IMR-90 (cell line): Measurements from ENCODE around the gene CHRM4. TPM values are rescaled to one million over a fixed set of nuclear protein-coding genes. Genes with fewer than 3 reads are reported as not detected.

ENCODE experiments used
- ATAC-seq: fragments of 200-7000 bp; cut with Tn5 transposase; 2 replicates; pipeline ENCODE4 v1.9.1; 2020; ENCODE audit warnings: low read depth, mild to moderate bottlenecking, moderate library complexity
- BruUV-seq: library from RNA; stranded (reverse); fragments of 400-500 nt; replicated peaks from 2 replicates; lab custom pipeline; 2021; lab: Mats Ljungman, UMichigan
- CTCF ChIA-PET: fragments of 300-600 bp; formaldehyde crosslinking; extraction: SDS; loops from one replicate; lab custom pipeline; 2021; ENCODE audit warnings: antibody characterized with exemption; lab: Yijun Ruan, JAX
- POLR2A ChIA-PET: fragments of 300-600 bp; sonication (Branson Sonifier 250); formaldehyde crosslinking; loops from one replicate; lab custom pipeline; 2022; ENCODE audit warnings: antibody characterized with exemption; ENCODE audit not compliant: unreplicated experiment; lab: Charles Lee
- DNase-seq: peaks from one replicate; pipeline ENCODE4 v3.0.0; 2013
- H2AFZ ChIP-seq: replicated peaks from 2 replicates; pipeline ENCODE3; 2013; ENCODE audit warnings: low read length, mild to moderate bottlenecking; ENCODE audit not compliant: poor library complexity
- H2AK5ac ChIP-seq: 2 replicates; pipeline ENCODE4 v1.6.1; 2013; ENCODE audit warnings: low read depth, low read length, inconsistent platforms
- H2AK9ac ChIP-seq: replicated peaks from 2 replicates; pipeline ENCODE3; 2013; ENCODE audit warnings: mild to moderate bottlenecking, low read depth, low read length, moderate library complexity; ENCODE audit not compliant: poor library complexity
- H2BK120ac ChIP-seq: 2 replicates; pipeline ENCODE4 v1.6.1; 2013; ENCODE audit warnings: low read depth, low read length, inconsistent platforms
- H2BK15ac ChIP-seq: 3 replicates; pipeline ENCODE4 v1.6.1; 2013; ENCODE audit warnings: low read depth, low read length, inconsistent platforms
- H2BK20ac ChIP-seq: 2 replicates; pipeline ENCODE4 v1.6.1; 2013; ENCODE audit warnings: low read depth, mild to moderate bottlenecking, inconsistent platforms, low read length, moderate library complexity
- H2BK5ac ChIP-seq: 2 replicates; pipeline ENCODE4 v1.6.1; 2013; ENCODE audit warnings: mild to moderate bottlenecking, low read depth, low read length, inconsistent platforms; ENCODE audit not compliant: poor library complexity, severe bottlenecking
- H3K14ac ChIP-seq: replicated peaks from 2 replicates; pipeline ENCODE4 v1.6.1; 2013; ENCODE audit warnings: low read depth, low read length, inconsistent platforms
- H3K18ac ChIP-seq: 2 replicates; pipeline ENCODE4 v1.6.1; 2013; ENCODE audit warnings: low read depth, low read length, control low read depth
- H3K23ac ChIP-seq: 2 replicates; pipeline ENCODE4 v1.6.1; 2013; ENCODE audit warnings: low read depth, low read length, inconsistent platforms
- H3K27ac ChIP-seq: 2 replicates; pipeline ENCODE4 v1.5.1; 2013; ENCODE audit warnings: mild to moderate bottlenecking, control low read depth, low read length; ENCODE audit not compliant: insufficient read depth
- H3K27me3 ChIP-seq: 2 replicates; pipeline ENCODE4 v1.6.1; 2013; ENCODE audit warnings: low read length; ENCODE audit not compliant: control insufficient read depth, insufficient read depth
- H3K36me3 ChIP-seq: 2 replicates; pipeline ENCODE4 v1.6.1; 2013; ENCODE audit warnings: low read length, mixed read lengths; ENCODE audit not compliant: control insufficient read depth, insufficient read depth
- H3K4ac ChIP-seq: 2 replicates; pipeline ENCODE4 v1.6.1; 2013; ENCODE audit warnings: low read depth, low read length, inconsistent platforms
- H3K4me1 ChIP-seq: 2 replicates; pipeline ENCODE4 v1.6.1; 2013; ENCODE audit warnings: low read length, mixed read lengths; ENCODE audit not compliant: control insufficient read depth, insufficient read depth
- H3K4me2 ChIP-seq: 2 replicates; pipeline ENCODE4 v1.6.1; 2013; ENCODE audit warnings: low read depth, mild to moderate bottlenecking, control low read depth, low read length, moderate library complexity
- H3K4me3 ChIP-seq: 2 replicates; pipeline ENCODE4 v1.5.1; 2013; ENCODE audit warnings: low read depth, mild to moderate bottlenecking, control low read depth, low read length, moderate library complexity; ENCODE audit not compliant: insufficient read depth
- H3K56ac ChIP-seq: 2 replicates; pipeline ENCODE4 v1.6.1; 2013; ENCODE audit warnings: low read length, inconsistent platforms; ENCODE audit not compliant: insufficient read depth; ENCODE audit errors: extremely low read depth
- H3K79me1 ChIP-seq, 2 experiments: 2 replicates each; pipeline ENCODE4 v1.6.1; 2013; ENCODE audit warnings: low read length in 2 of 2, inconsistent platforms in 1 of 2, low read depth in 1 of 2
- H3K9ac ChIP-seq: 2 replicates; pipeline ENCODE4 v1.6.1; 2013; ENCODE audit warnings: low read depth, low read length, control low read depth
- H3K9me1 ChIP-seq: 2 replicates; pipeline ENCODE4 v1.6.1; 2013; ENCODE audit warnings: low read length, inconsistent platforms; ENCODE audit not compliant: insufficient read depth
- H3K9me3 ChIP-seq: 2 replicates; pipeline ENCODE4 v1.6.1; 2013; ENCODE audit warnings: low read length; ENCODE audit not compliant: control insufficient read depth, insufficient read depth
- H4K20me1 ChIP-seq: 2 replicates; pipeline ENCODE4 v1.6.1; 2013; ENCODE audit warnings: low read length, inconsistent platforms; ENCODE audit not compliant: insufficient read depth
- H4K5ac ChIP-seq: 2 replicates; pipeline ENCODE4 v1.6.1; 2013; ENCODE audit warnings: mild to moderate bottlenecking, low read depth, low read length, control low read depth
- H4K8ac ChIP-seq, 2 experiments: 2 replicates each; pipeline ENCODE4 v1.6.1; 2013; ENCODE audit warnings: low read depth in 2 of 2, low read length in 2 of 2, control low read depth in 1 of 2, inconsistent platforms in 1 of 2
- H4K91ac ChIP-seq: 2 replicates; pipeline ENCODE4 v1.6.1; 2013; ENCODE audit warnings: low read depth, low read length, inconsistent platforms; ENCODE audit not compliant: insufficient read depth
- BHLHE40 ChIP-seq: fragments of 150-350 bp; IDR thresholded peaks from 2 replicates; pipeline ENCODE4 v1.6.1; 2016; ENCODE audit warnings: mild to moderate bottlenecking, low read depth, low read length
- CEBPB ChIP-seq: IDR thresholded peaks from 2 replicates; pipeline ENCODE4 v1.6.1; 2012; ENCODE audit warnings: low read depth, low read length, improper control_type of control experiment
- CHD1 ChIP-seq: IDR thresholded peaks from 2 replicates; pipeline ENCODE4 v1.6.1; 2012; ENCODE audit warnings: low read depth, low read length, improper control_type of control experiment
- CTCF ChIP-seq: conservative IDR thresholded peaks from 2 replicates; pipeline ENCODE4 v1.5.1; 2012; ENCODE audit warnings: mild to moderate bottlenecking, low read depth, low read length, improper control_type of control experiment
- ELK1 ChIP-seq: fragments of 150-350 bp; IDR thresholded peaks from 2 replicates; pipeline ENCODE4 v1.6.1; 2016; ENCODE audit warnings: low read depth, mild to moderate bottlenecking, low read length, moderate library complexity, borderline replicate concordance
- MAFK ChIP-seq: IDR thresholded peaks from 2 replicates; pipeline ENCODE4 v1.6.1; 2012; ENCODE audit warnings: low read depth, low read length, improper control_type of control experiment
- MAZ ChIP-seq: IDR thresholded peaks from 2 replicates; pipeline ENCODE4 v1.6.1; 2012; ENCODE audit warnings: low read depth, mild to moderate bottlenecking, low read length, improper control_type of control experiment, moderate library complexity, borderline replicate concordance
- MXI1 ChIP-seq: IDR thresholded peaks from 2 replicates; pipeline ENCODE4 v1.6.1; 2012; ENCODE audit warnings: low read depth, mild to moderate bottlenecking, low read length, moderate library complexity, borderline replicate concordance
- NFE2L2 ChIP-seq: fragments of 150-350 bp; IDR thresholded peaks from 2 replicates; pipeline ENCODE4 v1.6.1; 2016; ENCODE audit warnings: low read depth, mild to moderate bottlenecking, low read length
- POLR2A ChIP-seq: IDR thresholded peaks from 2 replicates; pipeline ENCODE4 v1.6.1; 2012; ENCODE audit warnings: mild to moderate bottlenecking, low read depth, low read length
- RAD21 ChIP-seq: IDR thresholded peaks from 2 replicates; pipeline ENCODE4 v1.6.1; 2012; ENCODE audit warnings: low read length, improper control_type of control experiment
- RCOR1 ChIP-seq: IDR thresholded peaks from 2 replicates; pipeline ENCODE4 v1.6.1; 2012; ENCODE audit warnings: mild to moderate bottlenecking, low read length, improper control_type of control experiment; ENCODE audit not compliant: insufficient replicate concordance
- RFX5 ChIP-seq: IDR thresholded peaks from 2 replicates; pipeline ENCODE4 v1.8.0; 2012; ENCODE audit warnings: low read depth, mild to moderate bottlenecking, low read length, moderate library complexity
- SMC3 ChIP-seq: fragments of 150-350 bp; IDR thresholded peaks from 2 replicates; pipeline ENCODE4 v1.6.1; 2016; ENCODE audit warnings: low read depth, mild to moderate bottlenecking, antibody characterized with exemption, low read length, moderate library complexity
- USF2 ChIP-seq: fragments of 150-350 bp; IDR thresholded peaks from 2 replicates; pipeline ENCODE4 v1.6.1; 2017; ENCODE audit warnings: mild to moderate bottlenecking, antibody characterized with exemption, low read length, low read depth
- WGBS, 2 experiments: methylation state at CpG; one replicate each; pipeline versions ENCODE4 v1.1.5 to v1.1.7; 2013; ENCODE audit warnings: missing lambda C conversion rate in 2 of 2; ENCODE audit not compliant: insufficient read length in 1 of 2; ENCODE audit errors: extremely low coverage in 2 of 2; 5-methylcytosine and 5-hydroxymethylcytosine counted together
- dilution Hi-C: fragments of 300-500 bp; cut with HindIII; formaldehyde crosslinking; loops from one replicate; pipeline ENCODE4 v1.14.3; 2018; ENCODE audit warnings: low sequenced_read_pairs; ENCODE audit not compliant: unreplicated experiment
- in situ Hi-C: fragments of 300-500 bp; cut with MboI; formaldehyde crosslinking; loops from 3 replicates; pipeline ENCODE4 v1.14.3; 2019; ENCODE audit warnings: low sequenced_read_pairs, inconsistent platforms, mixed read lengths
- intact Hi-C: fragments of 100-400 bp; cut with micrococcal nuclease; formaldehyde crosslinking; loops from 2 replicates; pipeline ENCODE4 v1.10.0; 2022
- polyA plus RNA-seq, 3 experiments: library from polyadenylated mRNA; depleted of rRNA; stranded (reverse); fragments of >200 nt; gene quantifications; 2 replicates each; pipeline ENCODE4 v1.2.3, GENCODE V29; 2012; ENCODE audit warnings: low replicate concordance in 1 of 3
- total RNA-seq: library from RNA; depleted of rRNA; stranded (reverse); fragments of >200 nt; gene quantifications from 2 replicates; pipeline ENCODE4 v1.2.3, GENCODE V29; 2012

CHRM4 gene
- total and polyA plus RNA-seq, 2 of the 4 experiments (the other 2 are of a cell fraction): 0.09 to 0.18 TPM

GRCh38 chr11:46437122-46437689, 45.6 kb upstream of the CHRM4 start:
- Histone ChIP-seq H2BK5ac (no peak overlapping the region), H3K4me1 (peaks cover under 1% of the 10 kb centered on the region; the same call in 1 of the 2 replicates), H3K4ac (no peak overlapping the region), H3K4me3 (no peak overlapping the region), H3K9me1 (peaks cover 10% of the 10 kb centered on the region), H4K91ac (no peak overlapping the region), H3K9ac (no peak overlapping the region), H2BK15ac (no peak overlapping the region), H2AK5ac (no peak overlapping the region), H3K27ac (no peak overlapping the region), H3K36me3 (peaks cover 22% of the 10 kb centered on the region), H4K20me1 (peaks cover 9% of the 10 kb centered on the region; the same call in 1 of the 2 replicates), H3K56ac (no peak overlapping the region), H4K8ac (no peak overlapping the region), H2BK20ac (no peak overlapping the region), H3K4me2 (no peak overlapping the region), H2AFZ (no peak overlapping the region), H4K5ac (no peak overlapping the region), H2BK120ac (no peak overlapping the region), H3K18ac (no peak overlapping the region), H3K79me1 (peaks cover 2 to 6% of the 10 kb centered on the region in 2 experiments; a peak in 2 of 4 replicates), H3K23ac (no peak overlapping the region), H2AK9ac (no peak overlapping the region), H3K9me3 (no peaks in the 10 kb centered on the region), H3K27me3 (no peaks in the 10 kb centered on the region), H3K14ac (no peak overlapping the region)
- WGBS, 2 experiments: no CpG with 5 or more reads among the region's 6 CpGs
- TF ChIP-seq POLR2A (no peak), MAFK (no peak), CHD1 (no peak), SMC3 (no peak), ELK1 (no peak), CTCF (no peak), RCOR1 (no peak), USF2 (no peak), MXI1 (no peak), CEBPB (no peak), BHLHE40 (no peak), RFX5 (no peak), NFE2L2 (no peak), RAD21 (no peak), MAZ (no peak)
- ChIA-PET POLR2A (no interaction called here), CTCF (interaction anchor here (0.6 to 2.1 kb wide), 2 partner anchors 9 to 45 kb away, joined by 3 to 5 read pairs; no protein-coding TSS in a partner anchor)
- in situ Hi-C loops: no loop called here
- DNase-seq (no peak), ATAC-seq (no peak)
- intact Hi-C loops: no loop called here
- no TSS peak for BruUV-seq
- dilution Hi-C loops: no loop called here
